HG03457 (cell line): ENCODE measurements around the gene GTPBP8.
"Not testable (repeated sequence)": the region's sequence is repeated elsewhere in the genome, so short reads cannot be mapped to it uniquely, and the experiment has no call there.

ENCODE experiments used
- ATAC-seq: cut with Tn5 transposase; IDR thresholded peaks from one replicate; pipeline ENCODE4 v1.9.1; 2021; ENCODE audit warnings: moderate number of reproducible peaks; ENCODE audit not compliant: unreplicated experiment

GTPBP8 gene

GRCh38 chr3:112995800-112996199, 5.0 kb downstream of the GTPBP8 start:
- ATAC-seq = no peak

GRCh38 chr3:113000691-113001090, 9.9 kb downstream of the GTPBP8 start:
- ATAC-seq = no peak

- no peak for ATAC-seq
Observed at GRCh38 chr3:113002037-113002436, 11.3 kb downstream of the GTPBP8 start.

- no peak for ATAC-seq
Observed at GRCh38 chr3:113002679-113003078, 11.9 kb downstream of the GTPBP8 start.

GRCh38 chr3:113005611-113006010, 14.8 kb downstream of the GTPBP8 start:
- no peak for ATAC-seq

GRCh38 chr3:113006359-113007056, 15.7 kb downstream of the GTPBP8 start:
- no peak for ATAC-seq

GRCh38 chr3:113008117-113008516, 17.3 kb downstream of the GTPBP8 start:
- no peak for ATAC-seq

- ATAC-seq = no peak
Observed at GRCh38 chr3:113013593-113013992, 22.8 kb downstream of the GTPBP8 start.

GRCh38 chr3:113018536-113019181, 27.9 kb downstream of the GTPBP8 start:
- no peak for ATAC-seq

GRCh38 chr3:113019182-113020137, 28.7 kb downstream of the GTPBP8 start:
- peak; percentile 87 for ATAC-seq

GRCh38 chr3:113021471-113021870, 30.7 kb downstream of the GTPBP8 start:
- no peak for ATAC-seq

- ATAC-seq = no peak
Observed at GRCh38 chr3:113034011-113034410, 43.2 kb downstream of the GTPBP8 start.

GRCh38 chr3:113035387-113035982, 44.7 kb downstream of the GTPBP8 start:
- ATAC-seq = peak; percentile 67

GRCh38 chr3:113038328-113038727, 47.5 kb downstream of the GTPBP8 start:
- no peak for ATAC-seq

GRCh38 chr3:113039546-113039945, 48.8 kb downstream of the GTPBP8 start:
- no peak for ATAC-seq

GRCh38 chr3:113040231-113040630, 49.4 kb downstream of the GTPBP8 start:
- no peak for ATAC-seq

- no peak for ATAC-seq
Observed at GRCh38 chr3:113043686-113044085, 52.9 kb downstream of the GTPBP8 start.

GRCh38 chr3:113046186-113046965, 55.6 kb downstream of the GTPBP8 start:
- not testable (repeated sequence) for ATAC-seq

- ATAC-seq = peak; percentile 97
Observed at GRCh38 chr3:113051302-113051711, 60.5 kb downstream of the GTPBP8 start.
